H9 (cell line): ENCODE results near the gene MAPK8IP1. TPM values are rescaled to one million over a fixed set of nuclear protein-coding genes. Genes with fewer than 3 reads are reported as not detected.

Experiments
- DNase-seq: peaks from one replicate; pipeline ENCODE4 v3.0.0-alpha.2; 2017
- H2AFZ ChIP-seq: one replicate; pipeline ENCODE4 v1.6.1; 2013; ENCODE audit warnings: mild to moderate bottlenecking, low read length, control low read depth, moderate library complexity
- H2AK5ac ChIP-seq: 2 replicates; pipeline ENCODE4 v1.6.1; 2013; ENCODE audit warnings: low read length, control low read depth, mixed read lengths; ENCODE audit not compliant: insufficient read length
- H2BK120ac ChIP-seq: one replicate; pipeline ENCODE4 v1.6.1; 2013; ENCODE audit warnings: low read depth, mild to moderate bottlenecking, low read length, control low read depth, inconsistent platforms; ENCODE audit not compliant: poor library complexity, severe bottlenecking
- H2BK12ac ChIP-seq: 2 replicates; pipeline ENCODE4 v1.6.1; 2013; ENCODE audit warnings: low read length, control low read depth, mixed read lengths, low read depth; ENCODE audit not compliant: insufficient read length
- H2BK15ac ChIP-seq: 2 replicates; pipeline ENCODE4 v1.6.1; 2013; ENCODE audit warnings: low read depth, low read length, control low read depth
- H2BK20ac ChIP-seq: one replicate; pipeline ENCODE4 v1.6.1; 2013; ENCODE audit warnings: low read depth, mild to moderate bottlenecking, low read length, control low read depth, inconsistent platforms; ENCODE audit not compliant: poor library complexity, severe bottlenecking
- H2BK5ac ChIP-seq: 2 replicates; pipeline ENCODE4 v1.6.1; 2013; ENCODE audit warnings: low read length, control low read depth, mixed read lengths; ENCODE audit not compliant: insufficient read length
- H3K14ac ChIP-seq: 2 replicates; pipeline ENCODE4 v1.6.1; 2013; ENCODE audit warnings: low read length, control low read depth; ENCODE audit not compliant: insufficient read depth
- H3K18ac ChIP-seq: 2 replicates; pipeline ENCODE4 v1.6.1; 2013; ENCODE audit warnings: low read depth, mild to moderate bottlenecking, mixed read lengths, low read length, control low read depth; ENCODE audit not compliant: insufficient read length
- H3K23ac ChIP-seq: 2 replicates; pipeline ENCODE4 v1.6.1; 2013; ENCODE audit warnings: low read length, control low read depth, mixed read lengths, low read depth; ENCODE audit not compliant: insufficient read length
- H3K23me2 ChIP-seq: 2 replicates; pipeline ENCODE4 v1.6.1; 2013; ENCODE audit warnings: low read depth, mild to moderate bottlenecking, mixed read lengths, low read length, control low read depth; ENCODE audit not compliant: insufficient read length, poor library complexity, severe bottlenecking
- H3K27ac ChIP-seq: 2 replicates; pipeline ENCODE4 v1.5.1; 2013; ENCODE audit warnings: low read length, control low read depth, mixed read lengths, low read depth; ENCODE audit not compliant: insufficient read length
- H3K27me3 ChIP-seq: 2 replicates; pipeline ENCODE4 v1.6.1; 2013; ENCODE audit warnings: low read length, control low read depth, inconsistent platforms; ENCODE audit not compliant: insufficient read depth
- H3K4ac ChIP-seq: 2 replicates; pipeline ENCODE4 v1.6.1; 2013; ENCODE audit warnings: low read depth, mild to moderate bottlenecking, control low read depth, inconsistent platforms, low read length, moderate library complexity
- H3K4me1 ChIP-seq: 2 replicates; pipeline ENCODE4 v1.6.1; 2013; ENCODE audit warnings: low read length, control low read depth, inconsistent platforms; ENCODE audit not compliant: insufficient read depth
- H3K4me2 ChIP-seq: 2 replicates; pipeline ENCODE4 v1.6.1; 2013; ENCODE audit warnings: low read length, control low read depth, mixed read lengths; ENCODE audit not compliant: insufficient read length, insufficient read depth
- H3K56ac ChIP-seq: 2 replicates; pipeline ENCODE4 v1.6.1; 2013; ENCODE audit warnings: low read depth, mild to moderate bottlenecking, mixed read lengths, low read length, control low read depth; ENCODE audit not compliant: insufficient read length
- H3K79me1 ChIP-seq: 2 replicates; pipeline ENCODE4 v1.6.1; 2013; ENCODE audit warnings: low read depth, mild to moderate bottlenecking, moderate library complexity, low read length, control low read depth, inconsistent platforms; ENCODE audit not compliant: insufficient read depth, poor library complexity, severe bottlenecking
- H3K79me2 ChIP-seq: 2 replicates; pipeline ENCODE4 v1.6.1; 2013; ENCODE audit warnings: low read length, control low read depth, inconsistent platforms; ENCODE audit not compliant: insufficient read depth
- H3K9ac ChIP-seq: 2 replicates; pipeline ENCODE4 v1.6.1; 2013; ENCODE audit warnings: low read length, control low read depth, mixed read lengths; ENCODE audit not compliant: insufficient read length; ENCODE audit errors: extremely low read depth
- H3K9me3 ChIP-seq: one replicate; pipeline ENCODE4 v1.6.1; 2013; ENCODE audit warnings: low read depth, low read length, inconsistent platforms; ENCODE audit not compliant: control insufficient read depth
- H3T11ph ChIP-seq: one replicate; pipeline ENCODE4 v1.6.1; 2013; ENCODE audit warnings: mild to moderate bottlenecking, low read length, control low read depth, inconsistent platforms
- H4K20me1 ChIP-seq: one replicate; pipeline ENCODE4 v1.6.1; 2013; ENCODE audit not compliant: control insufficient read depth, insufficient read length, insufficient read depth
- H4K5ac ChIP-seq: 2 replicates; pipeline ENCODE4 v1.6.1; 2013; ENCODE audit warnings: low read depth, mild to moderate bottlenecking, mixed read lengths, low read length, control low read depth; ENCODE audit not compliant: insufficient read length
- H4K8ac ChIP-seq: replicated peaks from 2 replicates; pipeline ENCODE4 v1.6.1; 2013; ENCODE audit warnings: low read length, control low read depth, mixed read lengths, low read depth; ENCODE audit not compliant: insufficient read length
- H4K91ac ChIP-seq: 2 replicates; pipeline ENCODE4 v1.6.1; 2013; ENCODE audit warnings: low read depth, mild to moderate bottlenecking, moderate library complexity, mixed read lengths, low read length, control low read depth; ENCODE audit not compliant: insufficient read length
- H3K27ac Mint-ChIP-seq, 3 experiments: 2 replicates in 2 of 3; 3 replicates in 1 of 3; pipeline ENCODE4 v1.8.0; 2020 to 2021; ENCODE audit warnings: mixed read lengths in 3 of 3, mild to moderate bottlenecking in 1 of 3, moderate library complexity in 1 of 3
- H3K27me3 Mint-ChIP-seq: 2 replicates; pipeline ENCODE4 v1.8.0; 2021; ENCODE audit warnings: low read depth, mild to moderate bottlenecking, moderate library complexity, mixed read lengths
- H3K36me3 Mint-ChIP-seq, 3 experiments: 2 replicates in 2 of 3; 3 replicates in 1 of 3; pipeline ENCODE4 v1.8.0; 2020 to 2021; ENCODE audit warnings: low read depth in 3 of 3, mixed read lengths in 3 of 3; ENCODE audit not compliant: insufficient read depth in 1 of 3
- H3K4me1 Mint-ChIP-seq, 2 experiments: 2 replicates each; pipeline ENCODE4 v1.8.0; 2020; ENCODE audit warnings: mixed read lengths in 2 of 2
- H3K4me3 Mint-ChIP-seq, 2 experiments: 2 replicates in 1 of 2; 3 replicates in 1 of 2; pipeline ENCODE4 v1.8.0; 2020 to 2021; ENCODE audit warnings: mild to moderate bottlenecking in 2 of 2, mixed read lengths in 2 of 2, moderate library complexity in 1 of 2
- H3K9me3 Mint-ChIP-seq, 2 experiments: 2 replicates in 1 of 2; 3 replicates in 1 of 2; pipeline ENCODE4 v1.8.0; 2020; ENCODE audit warnings: mild to moderate bottlenecking in 2 of 2, mixed read lengths in 2 of 2, moderate library complexity in 1 of 2
- WGBS: extraction: QIAGEN DNeasy Blood & Tissue Kit; methylation state at CpG from one replicate; pipeline ENCODE4 v1.1.7; 2013; ENCODE audit warnings: missing lambda C conversion rate, low lambda C conversion rate, mixed read lengths; ENCODE audit not compliant: insufficient read length; ENCODE audit errors: extremely low coverage; 5-methylcytosine and 5-hydroxymethylcytosine counted together
- total RNA-seq: library from RNA; stranded (reverse); gene quantifications from 2 replicates; pipeline ENCODE4 v1.2.1, GENCODE V29; 2021
- TF ChIP-seq, protein P1 (sequence below): fragments of 200-600 bp; sonication (generic); conservative IDR thresholded peaks from 3 replicates; pipeline ENCODE4 v1.8.0; 2021; ENCODE audit warnings: antibody characterized with exemption, mild to moderate bottlenecking

Gene MAPK8IP1
- total RNA-seq, 1 experiment from 2014 or later, result 30.2 TPM

GRCh38 chr11:45876401-45876800 lies 9.1 kb upstream of the MAPK8IP1 start:
- Mint-ChIP-seq H3K27me3 (no peaks in the 10 kb centered on the region), H3K9me3 (no peaks in the 10 kb centered on the region), H3K27ac (peak overlapping the region in 1 of 3 experiments; percentile 71; a peak in 3 of 7 replicates), H3K4me1 (peaks cover 25 to 26% of the 10 kb centered on the region in 2 experiments), H3K4me3 (no peak overlapping the region), H3K36me3 (peaks cover 1 to 22% (median 5%) of the 10 kb centered on the region in 3 experiments; a peak in 6 of 7 replicates)
- Histone ChIP-seq H3K9ac (no peak overlapping the region), H3K23me2 (no peaks in the 10 kb centered on the region), H2BK12ac (no peak overlapping the region), H4K8ac (no peak overlapping the region), H3K4ac (no peak overlapping the region), H2BK20ac (no peak overlapping the region), H2AFZ (no peak overlapping the region), H4K91ac (no peak overlapping the region), H3T11ph (no peak overlapping the region), H3K4me1 (peaks cover 2% of the 10 kb centered on the region; the same call in 1 of the 2 replicates), H3K79me1 (no peaks in the 10 kb centered on the region), H2BK5ac (no peak overlapping the region), H3K27ac (no peak overlapping the region), H3K79me2 (no peaks in the 10 kb centered on the region), H3K23ac (no peak overlapping the region), H3K27me3 (no peaks in the 10 kb centered on the region), H3K56ac (no peak overlapping the region), H4K20me1 (no peaks in the 10 kb centered on the region), H2BK120ac (no peak overlapping the region), H3K4me2 (no peak overlapping the region), H2AK5ac (no peak overlapping the region), H2BK15ac (no peak overlapping the region), H4K5ac (no peak overlapping the region), H3K18ac (no peak overlapping the region), H3K14ac (no peak overlapping the region), H3K9me3 (no peaks in the 10 kb centered on the region)
- WGBS, result no CpG with 5 or more reads among the region's 6 CpGs
- no peak for DNase-seq
- TF ChIP-seq, protein P1, sequence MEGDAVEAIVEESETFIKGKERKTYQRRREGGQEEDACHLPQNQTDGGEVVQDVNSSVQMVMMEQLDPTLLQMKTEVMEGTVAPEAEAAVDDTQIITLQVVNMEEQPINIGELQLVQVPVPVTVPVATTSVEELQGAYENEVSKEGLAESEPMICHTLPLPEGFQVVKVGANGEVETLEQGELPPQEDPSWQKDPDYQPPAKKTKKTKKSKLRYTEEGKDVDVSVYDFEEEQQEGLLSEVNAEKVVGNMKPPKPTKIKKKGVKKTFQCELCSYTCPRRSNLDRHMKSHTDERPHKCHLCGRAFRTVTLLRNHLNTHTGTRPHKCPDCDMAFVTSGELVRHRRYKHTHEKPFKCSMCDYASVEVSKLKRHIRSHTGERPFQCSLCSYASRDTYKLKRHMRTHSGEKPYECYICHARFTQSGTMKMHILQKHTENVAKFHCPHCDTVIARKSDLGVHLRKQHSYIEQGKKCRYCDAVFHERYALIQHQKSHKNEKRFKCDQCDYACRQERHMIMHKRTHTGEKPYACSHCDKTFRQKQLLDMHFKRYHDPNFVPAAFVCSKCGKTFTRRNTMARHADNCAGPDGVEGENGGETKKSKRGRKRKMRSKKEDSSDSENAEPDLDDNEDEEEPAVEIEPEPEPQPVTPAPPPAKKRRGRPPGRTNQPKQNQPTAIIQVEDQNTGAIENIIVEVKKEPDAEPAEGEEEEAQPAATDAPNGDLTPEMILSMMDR, result no peak
